Measurements from ENCODE around the gene TAF1B.

GRCh38 chr2:9974343-9974742, 131.1 kb downstream of the TAF1B start:
- TF ChIP-seq, protein P1, sequence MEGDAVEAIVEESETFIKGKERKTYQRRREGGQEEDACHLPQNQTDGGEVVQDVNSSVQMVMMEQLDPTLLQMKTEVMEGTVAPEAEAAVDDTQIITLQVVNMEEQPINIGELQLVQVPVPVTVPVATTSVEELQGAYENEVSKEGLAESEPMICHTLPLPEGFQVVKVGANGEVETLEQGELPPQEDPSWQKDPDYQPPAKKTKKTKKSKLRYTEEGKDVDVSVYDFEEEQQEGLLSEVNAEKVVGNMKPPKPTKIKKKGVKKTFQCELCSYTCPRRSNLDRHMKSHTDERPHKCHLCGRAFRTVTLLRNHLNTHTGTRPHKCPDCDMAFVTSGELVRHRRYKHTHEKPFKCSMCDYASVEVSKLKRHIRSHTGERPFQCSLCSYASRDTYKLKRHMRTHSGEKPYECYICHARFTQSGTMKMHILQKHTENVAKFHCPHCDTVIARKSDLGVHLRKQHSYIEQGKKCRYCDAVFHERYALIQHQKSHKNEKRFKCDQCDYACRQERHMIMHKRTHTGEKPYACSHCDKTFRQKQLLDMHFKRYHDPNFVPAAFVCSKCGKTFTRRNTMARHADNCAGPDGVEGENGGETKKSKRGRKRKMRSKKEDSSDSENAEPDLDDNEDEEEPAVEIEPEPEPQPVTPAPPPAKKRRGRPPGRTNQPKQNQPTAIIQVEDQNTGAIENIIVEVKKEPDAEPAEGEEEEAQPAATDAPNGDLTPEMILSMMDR (conservative IDR thresholded peaks at IDR 0.05; ENCODE audit: low read depth, low read length) = no peak
- TF ChIP-seq EZH2 (IDR thresholded peaks at IDR 0.05; ENCODE audit: borderline replicate concordance, low read depth, low read length, poor library complexity, severe bottlenecking) = no peak
